B cell (primary cell): ENCODE results near the gene UNC13C.

Experiments used
- CTCF ChIP-seq: fragments of 200-600 bp; IDR thresholded peaks from one replicate; pipeline ENCODE4 v1.8.0; 2022; ENCODE audit warnings: antibody characterized with exemption, mild to moderate bottlenecking
- EZH2 ChIP-seq: IDR thresholded peaks from 2 replicates; pipeline ENCODE4 v1.6.1; 2012; ENCODE audit warnings: borderline replicate concordance, low read depth, mild to moderate bottlenecking, moderate library complexity, low read length; ENCODE audit not compliant: insufficient read depth, poor library complexity, severe bottlenecking

GRCh38 chr15:54506977-54507524, 528.8 kb downstream of the UNC13C start:
- TF ChIP-seq CTCF: no peak
- no peak for TF ChIP-seq EZH2
